Measurements from ENCODE around the gene PIGM.
A peak's percentile ranks its signal among the peaks of the same experiment; 100 is the strongest.

Gene PIGM

GRCh38 chr1:160076295-160076694 lies 44.5 kb upstream of the PIGM start:
- TF ChIP-seq, protein P1, sequence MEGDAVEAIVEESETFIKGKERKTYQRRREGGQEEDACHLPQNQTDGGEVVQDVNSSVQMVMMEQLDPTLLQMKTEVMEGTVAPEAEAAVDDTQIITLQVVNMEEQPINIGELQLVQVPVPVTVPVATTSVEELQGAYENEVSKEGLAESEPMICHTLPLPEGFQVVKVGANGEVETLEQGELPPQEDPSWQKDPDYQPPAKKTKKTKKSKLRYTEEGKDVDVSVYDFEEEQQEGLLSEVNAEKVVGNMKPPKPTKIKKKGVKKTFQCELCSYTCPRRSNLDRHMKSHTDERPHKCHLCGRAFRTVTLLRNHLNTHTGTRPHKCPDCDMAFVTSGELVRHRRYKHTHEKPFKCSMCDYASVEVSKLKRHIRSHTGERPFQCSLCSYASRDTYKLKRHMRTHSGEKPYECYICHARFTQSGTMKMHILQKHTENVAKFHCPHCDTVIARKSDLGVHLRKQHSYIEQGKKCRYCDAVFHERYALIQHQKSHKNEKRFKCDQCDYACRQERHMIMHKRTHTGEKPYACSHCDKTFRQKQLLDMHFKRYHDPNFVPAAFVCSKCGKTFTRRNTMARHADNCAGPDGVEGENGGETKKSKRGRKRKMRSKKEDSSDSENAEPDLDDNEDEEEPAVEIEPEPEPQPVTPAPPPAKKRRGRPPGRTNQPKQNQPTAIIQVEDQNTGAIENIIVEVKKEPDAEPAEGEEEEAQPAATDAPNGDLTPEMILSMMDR (conservative IDR thresholded peaks at IDR 0.05; ENCODE audit: low read depth, low read length): no peak
- no peak overlapping the region for H3K4me3 ChIP-seq (ENCODE audit: low read length)
- no peak for DNase-seq (ENCODE audit: low read depth)

DNA sequence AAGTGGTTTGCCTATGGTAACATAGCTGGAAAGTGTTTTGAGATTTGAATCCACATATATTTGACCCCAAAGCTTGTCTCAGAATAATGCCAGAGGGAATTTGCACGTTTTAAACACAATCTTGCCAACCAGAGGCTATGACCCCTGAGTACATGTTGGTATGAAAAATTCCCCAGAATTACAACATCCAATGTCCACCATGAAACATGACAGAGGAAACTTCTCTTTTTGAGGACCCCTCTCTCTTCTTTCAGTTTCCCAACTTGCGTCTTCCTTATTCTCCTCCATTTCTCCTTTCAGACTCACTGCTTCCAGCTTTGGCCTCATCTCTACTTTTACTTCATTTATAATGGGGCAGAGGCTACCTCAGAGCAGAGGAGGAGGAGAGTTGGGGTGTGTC lies 44.0 kb upstream of the PIGM start:
- DNase-seq (ENCODE audit: low read depth): no peak
- H3K4me3 ChIP-seq (ENCODE audit: low read length): no peak overlapping the region

DNA sequence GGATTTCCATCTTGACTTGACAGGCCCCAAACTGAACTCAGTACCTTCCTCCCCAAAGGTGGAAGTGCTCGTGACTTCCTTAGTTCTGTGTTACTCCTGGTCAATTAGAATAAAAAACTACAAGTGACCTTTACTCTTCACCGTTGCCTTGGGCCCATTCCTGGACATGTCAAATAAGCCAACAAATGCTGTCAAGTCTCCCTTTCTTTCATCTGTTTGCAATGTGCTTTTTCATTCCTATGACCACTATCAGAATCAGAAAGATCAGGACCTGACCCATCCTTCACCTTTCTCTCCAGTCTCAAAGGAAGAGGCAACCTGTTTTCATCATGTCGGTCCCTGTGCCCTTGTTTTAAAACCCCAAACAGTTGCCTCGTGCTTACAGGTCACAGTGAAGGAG lies 43.1 kb upstream of the PIGM start:
- DNase-seq (ENCODE audit: low read depth): no peak
- TF ChIP-seq, protein P1 (conservative IDR thresholded peaks at IDR 0.05; ENCODE audit: low read depth, low read length): no peak
- no peak overlapping the region for H3K4me3 ChIP-seq (ENCODE audit: low read length)

More for the DNA sequence above, 44.0 kb upstream of the PIGM start:
- TF ChIP-seq, protein P1 (conservative IDR thresholded peaks at IDR 0.05; ENCODE audit: low read depth, low read length): no peak

DNA sequence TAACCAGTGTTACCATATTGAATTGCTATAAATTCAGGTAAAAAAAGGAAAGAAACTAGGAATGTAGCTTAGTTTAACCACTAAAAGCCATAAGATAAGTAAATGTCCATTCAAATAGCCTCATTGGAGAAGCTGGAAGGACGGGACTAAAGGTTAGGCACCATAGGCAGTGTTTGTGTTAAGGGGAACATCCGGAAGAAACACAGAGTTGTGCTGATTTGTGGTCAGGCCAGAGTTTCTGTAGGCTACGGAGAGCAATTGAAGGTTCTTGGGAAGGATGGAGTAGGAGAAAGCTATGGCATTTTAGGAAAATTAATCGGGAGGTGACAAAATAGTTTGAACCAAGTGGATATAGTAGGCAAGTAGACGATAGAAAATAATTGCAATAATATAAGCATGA lies 39.5 kb upstream of the PIGM start:
- DNase-seq (ENCODE audit: low read depth): no peak
- TF ChIP-seq, protein P1 (conservative IDR thresholded peaks at IDR 0.05; ENCODE audit: low read depth, low read length): no peak
- no peak overlapping the region for H3K4me3 ChIP-seq (ENCODE audit: low read length)

DNA sequence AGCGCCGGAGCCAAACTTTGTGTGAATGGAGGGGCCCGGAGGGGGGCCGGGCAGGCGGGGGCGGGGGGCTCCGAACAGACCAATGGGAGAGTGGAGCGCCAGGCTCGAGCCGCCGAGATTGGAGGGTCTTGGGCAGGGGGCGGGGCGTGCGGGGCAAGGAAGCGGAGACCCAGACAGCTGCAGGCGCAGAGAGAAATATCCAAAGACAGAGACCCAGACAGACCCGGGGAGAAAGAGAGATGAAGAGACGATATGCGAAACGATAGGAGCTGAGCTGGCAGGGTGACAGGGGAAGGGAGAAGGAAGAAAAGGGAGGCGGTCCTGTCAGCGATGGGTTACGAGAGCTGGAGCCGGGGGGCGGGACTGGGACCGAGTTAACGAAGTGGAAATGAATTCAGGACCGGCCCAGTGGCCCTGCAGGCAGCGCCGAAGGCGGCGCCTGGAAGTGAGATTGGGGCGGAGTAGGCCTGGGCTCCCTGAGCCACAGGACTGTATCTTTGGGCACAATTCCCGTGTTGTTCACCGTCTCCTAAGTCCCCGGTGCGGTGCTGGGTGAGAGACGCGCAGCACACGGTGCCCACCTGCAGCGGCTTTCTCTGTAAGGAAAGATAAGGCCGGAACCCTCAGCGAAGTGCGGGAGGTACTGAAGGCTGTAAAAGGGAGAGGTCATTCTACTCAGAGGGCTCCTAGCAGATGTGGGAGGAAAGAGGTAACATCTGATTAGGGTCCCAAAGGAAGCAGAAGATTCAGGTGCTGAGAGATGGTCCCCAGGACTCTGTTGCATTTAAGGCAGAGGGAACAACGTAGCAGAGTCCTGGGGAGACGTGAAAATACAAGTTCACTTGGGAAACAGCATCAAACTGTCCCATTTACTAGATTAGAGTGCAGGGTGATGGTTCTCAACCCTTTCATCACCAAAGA lies 38.7 kb upstream of the PIGM start:
- peak overlapping the region; percentile 56 for H3K4me3 ChIP-seq (ENCODE audit: low read length)
- DNase-seq (ENCODE audit: low read depth): no peak
- TF ChIP-seq, protein P1 (conservative IDR thresholded peaks at IDR 0.05; ENCODE audit: low read depth, low read length): no peak

DNA sequence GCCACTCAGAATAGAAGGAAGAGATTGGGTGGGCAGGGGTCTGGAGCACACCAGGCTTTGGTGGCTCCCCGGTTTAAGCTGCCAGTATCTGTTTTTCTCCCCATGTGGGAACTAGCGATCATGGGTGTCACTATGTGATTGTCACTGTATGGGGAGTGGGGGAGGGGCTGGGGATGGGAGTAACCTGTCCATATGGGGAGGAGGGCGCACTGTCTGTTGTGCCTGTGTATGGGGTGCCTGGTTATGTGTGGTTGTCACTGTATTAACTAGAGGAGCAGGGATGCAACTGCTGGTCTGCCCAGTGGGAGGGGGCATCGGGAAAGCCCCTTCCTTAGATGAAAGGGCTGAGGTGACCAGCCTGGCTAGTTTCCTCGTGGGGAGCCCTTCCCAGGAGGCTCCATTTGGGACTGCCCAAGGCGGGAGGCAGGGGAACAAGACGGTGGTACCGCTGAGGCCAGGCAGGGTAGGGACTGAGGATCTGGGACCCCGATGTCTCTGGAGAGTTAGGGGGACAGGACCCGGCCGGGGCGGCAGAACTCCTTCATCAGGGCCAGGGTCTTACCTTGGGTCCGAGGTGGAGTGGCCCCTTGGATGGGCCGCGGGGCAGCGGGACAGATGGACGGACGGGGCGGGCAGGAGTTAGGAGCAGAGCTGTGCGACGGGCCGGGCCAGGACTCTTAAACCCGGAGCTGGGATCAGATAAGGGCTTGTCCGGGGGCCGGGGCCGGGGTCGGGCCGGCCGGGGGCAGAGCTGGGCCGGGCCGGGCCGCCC lies 37.9 kb upstream of the PIGM start, which contains the start of gene KCNJ10:
Gene KCNJ10, minus strand, starts transcription at position 701 of the 772 bp plus-strand sequence. CDS start 27,628 bp downstream, outside the sequence.
- peak within 1 kb of the TSS; percentile 56 for H3K4me3 ChIP-seq (ENCODE audit: low read length)
- no peak for DNase-seq (ENCODE audit: low read depth)
- TF ChIP-seq, protein P1 (conservative IDR thresholded peaks at IDR 0.05; ENCODE audit: low read depth, low read length): no peak

Measured in retinal pigment epithelial cell (primary cell).